Eye (tissue), 1 donor: ENCODE data around the gene EPHA1.

Experiments
- DNase-seq: peaks from one replicate; pipeline ENCODE4 v3.0.0-alpha.2; 2015

Gene EPHA1

GRCh38 chr7:143369678-143370651 lies 38.7 kb downstream of the EPHA1 start:
- DNase-seq = no peak

DNA sequence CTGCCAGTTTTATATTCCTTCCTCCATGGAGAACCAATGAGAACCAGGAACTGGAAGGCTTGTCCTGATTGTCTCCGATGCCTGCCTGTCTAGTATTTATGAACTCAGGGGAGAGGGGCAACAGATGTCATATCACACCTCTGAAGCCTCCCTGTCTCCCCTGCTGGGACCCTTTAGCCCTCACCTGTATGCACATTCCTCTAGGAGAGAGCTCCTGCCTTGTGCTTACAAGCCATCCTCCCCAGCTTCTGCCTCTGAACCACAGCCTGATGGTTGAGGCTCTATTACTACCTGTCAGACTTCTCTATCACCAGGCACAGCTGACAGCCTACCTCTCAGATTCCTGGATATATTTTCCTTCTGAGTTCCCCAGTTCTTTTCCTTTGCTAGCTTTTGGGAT lies 40.3 kb downstream of the EPHA1 start:
- no peak for DNase-seq

DNA sequence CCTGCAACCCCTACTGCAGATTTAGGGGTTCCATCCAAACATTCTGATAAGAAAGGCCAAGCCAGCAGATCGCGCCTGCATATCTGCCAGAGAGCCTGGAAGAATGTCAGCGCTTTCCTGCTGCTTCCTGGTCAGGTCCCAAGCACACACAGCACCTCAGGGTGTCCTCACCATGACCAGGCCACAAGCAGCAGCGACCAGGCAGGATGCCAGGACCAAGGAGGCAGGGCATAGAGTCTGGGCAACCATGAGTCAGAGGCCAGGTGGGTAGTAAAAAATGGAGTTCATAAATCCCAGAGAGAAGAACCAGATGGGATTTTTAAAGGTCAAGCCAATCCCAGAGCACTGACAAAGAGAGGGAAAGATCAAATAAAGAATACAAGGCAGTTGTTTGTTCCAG lies 40.7 kb downstream of the EPHA1 start:
- DNase-seq = no peak

GRCh38 chr7:143363016-143363937 lies 45.4 kb downstream of the EPHA1 start:
- peak; percentile 51 for DNase-seq

DNA sequence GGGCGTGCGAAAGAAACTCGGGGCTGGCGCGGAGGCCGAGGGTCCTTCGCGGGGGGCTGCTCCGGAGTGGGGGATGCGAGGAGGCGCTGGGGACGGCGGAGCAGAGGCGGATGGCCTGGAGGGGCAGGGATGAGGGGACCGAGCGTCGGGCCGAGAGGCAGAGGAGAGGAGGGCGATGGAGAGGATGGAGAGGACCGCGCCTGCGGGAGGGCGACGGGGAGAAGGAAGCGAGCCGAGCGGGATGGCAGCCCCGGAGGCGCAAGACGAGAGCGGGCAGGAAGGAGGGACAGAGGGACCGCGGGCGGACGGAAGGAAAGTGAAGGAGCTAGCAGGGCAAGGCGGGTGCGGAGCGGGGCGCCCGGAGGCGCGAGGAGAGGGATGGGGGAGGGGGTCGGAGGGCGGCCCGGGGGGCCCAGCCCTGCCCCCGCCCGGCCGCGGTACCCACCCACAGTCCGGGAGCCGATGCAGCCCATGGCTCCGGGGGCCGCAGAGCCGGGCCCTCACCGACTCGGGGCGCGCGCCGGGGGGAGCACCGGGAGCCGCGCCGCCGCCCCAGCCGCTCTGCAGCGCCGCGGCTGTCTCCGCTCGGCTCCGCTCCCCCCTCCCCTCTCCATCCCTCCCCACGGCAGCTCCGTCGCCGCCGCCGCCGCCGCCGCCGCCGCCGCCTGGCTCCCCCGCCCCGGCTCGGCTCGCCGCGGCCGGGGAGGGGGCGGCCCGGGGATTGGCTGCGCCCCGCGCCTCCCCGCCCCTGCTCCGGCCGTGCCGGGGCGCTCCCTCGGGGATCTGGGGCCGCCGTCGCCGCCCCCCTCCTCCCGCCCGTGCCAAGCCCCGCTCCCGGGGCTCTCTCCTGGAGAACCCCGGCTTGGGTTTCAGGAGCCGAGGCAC lies 46.3 kb downstream of the EPHA1 start, which contains the start of gene FAM131B:
Gene FAM131B, minus strand, starts transcription at position 583 of the 885 bp plus-strand sequence. Its CDS starts 110 bp downstream, at position 473.
- DNase-seq = peak; percentile 72

GRCh38 chr7:143361552-143362130 lies 47.0 kb downstream of the EPHA1 start:
- peak; percentile 63 for DNase-seq

DNA sequence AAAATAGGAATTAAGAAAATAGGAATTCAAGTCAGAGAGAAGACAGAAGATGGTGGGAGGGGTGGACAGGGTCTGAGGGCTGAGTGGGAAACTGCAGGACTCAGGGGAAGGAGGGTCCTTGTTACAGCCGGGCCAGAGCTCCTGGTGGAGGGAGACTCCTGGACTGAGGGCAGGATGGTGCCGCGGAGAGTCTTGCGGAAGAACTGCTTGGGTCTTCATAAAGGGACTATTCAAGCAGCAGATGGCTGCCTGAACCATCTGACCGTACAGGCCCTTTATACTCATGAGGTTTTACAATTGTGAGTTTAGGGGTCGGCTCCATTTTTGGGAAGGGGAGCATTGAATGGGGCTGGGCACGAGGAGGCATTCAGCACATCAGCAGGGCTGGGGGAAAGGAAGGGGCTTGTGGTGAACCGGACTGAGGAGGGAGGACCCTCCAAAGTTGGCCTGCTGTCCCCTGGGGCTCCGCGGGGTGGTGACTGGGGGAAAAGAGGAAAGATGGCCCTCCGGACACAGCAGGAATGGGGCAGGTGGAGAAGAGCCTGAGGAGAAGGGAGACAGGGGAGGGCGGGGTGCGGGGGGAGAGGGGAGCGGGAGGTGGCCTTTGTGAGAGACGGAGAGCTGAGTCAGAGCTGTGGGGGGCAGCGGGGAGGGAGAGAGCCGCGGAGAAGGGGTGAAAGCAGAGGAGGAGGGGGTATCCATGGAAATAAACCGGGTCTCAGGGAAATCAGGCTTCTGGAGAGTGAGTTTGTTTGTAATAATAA lies 47.7 kb downstream of the EPHA1 start:
- peak; percentile 49 for DNase-seq

GRCh38 chr7:143359771-143360353 lies 48.8 kb downstream of the EPHA1 start:
- DNase-seq = no peak

DNA sequence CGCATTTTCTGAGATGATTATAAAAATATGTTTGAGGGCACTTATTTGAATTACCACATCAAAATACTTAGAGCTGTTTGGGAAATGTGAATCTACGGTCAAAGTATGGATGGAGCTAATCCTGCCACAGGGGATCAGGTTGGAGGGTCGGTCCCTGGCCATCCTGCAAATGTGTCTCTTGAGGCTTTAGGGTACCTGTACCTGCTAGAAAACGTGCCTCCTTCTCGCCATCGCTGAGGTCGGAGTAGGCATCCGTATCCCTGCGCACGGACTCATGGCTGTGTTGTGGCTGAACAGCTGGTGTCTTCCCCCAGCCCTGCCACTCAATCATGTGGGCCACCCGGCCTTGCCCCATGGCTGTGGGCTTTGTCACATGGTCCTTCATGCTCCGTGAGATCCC lies 50.0 kb downstream of the EPHA1 start:
- no peak for DNase-seq

- no peak for DNase-seq
These were observed 52.1 kb downstream of the EPHA1 start for GRCh38 chr7:143356414-143357050.

- DNase-seq = no peak
These were observed 52.9 kb downstream of the EPHA1 start for GRCh38 chr7:143355450-143356385.

GRCh38 chr7:143354965-143355364 lies 53.7 kb downstream of the EPHA1 start:
- no peak for DNase-seq

- DNase-seq = no peak
These were observed 54.3 kb downstream of the EPHA1 start for GRCh38 chr7:143354376-143354775.

DNA sequence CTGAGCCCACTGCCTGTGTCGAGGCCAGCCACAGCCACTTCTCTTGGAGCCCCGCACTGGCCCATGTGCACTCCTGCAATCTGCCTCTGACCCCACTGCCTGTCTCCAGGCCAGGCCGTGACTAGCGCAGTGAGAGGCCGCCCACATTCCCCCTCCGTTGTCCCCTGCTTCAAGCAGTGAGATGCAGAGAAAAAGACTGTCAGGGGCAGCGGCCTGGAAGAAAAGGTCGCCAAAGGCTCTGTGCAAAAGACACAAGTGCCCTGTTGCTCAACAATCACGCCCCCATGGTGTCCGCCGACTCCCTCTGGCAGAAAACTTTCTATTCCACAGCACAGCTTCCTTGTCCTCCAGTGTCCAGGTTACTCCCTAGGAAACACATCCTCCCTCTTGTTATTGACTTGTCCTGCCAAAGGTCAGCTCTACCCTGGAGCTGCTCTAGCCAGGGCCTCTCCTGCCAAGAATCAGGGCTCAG lies 56.1 kb downstream of the EPHA1 start:
- DNase-seq = peak; percentile 60

DNA sequence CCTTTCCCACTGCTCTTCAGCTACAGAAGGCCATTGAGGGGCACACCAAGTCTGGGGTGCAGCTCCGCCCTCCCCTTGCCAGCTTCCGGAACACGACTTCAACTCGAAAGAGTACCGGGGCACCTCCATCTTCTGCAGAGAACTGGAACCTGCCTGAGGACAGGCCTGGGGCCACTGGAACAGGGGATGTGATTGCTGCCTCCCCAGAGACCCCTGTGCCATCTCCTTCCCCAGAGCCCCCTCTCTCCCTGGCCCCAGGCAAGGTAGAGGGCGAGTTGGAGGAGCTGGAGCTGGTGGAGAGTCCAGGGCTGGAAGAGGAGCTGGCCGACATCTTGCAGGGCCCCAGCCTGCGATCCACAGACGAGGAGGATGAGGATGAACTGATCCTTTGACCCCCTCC lies 57.1 kb downstream of the EPHA1 start:
- DNase-seq = no peak

- no peak for DNase-seq
These were observed 57.6 kb downstream of the EPHA1 start for GRCh38 chr7:143351060-143351459.

DNA sequence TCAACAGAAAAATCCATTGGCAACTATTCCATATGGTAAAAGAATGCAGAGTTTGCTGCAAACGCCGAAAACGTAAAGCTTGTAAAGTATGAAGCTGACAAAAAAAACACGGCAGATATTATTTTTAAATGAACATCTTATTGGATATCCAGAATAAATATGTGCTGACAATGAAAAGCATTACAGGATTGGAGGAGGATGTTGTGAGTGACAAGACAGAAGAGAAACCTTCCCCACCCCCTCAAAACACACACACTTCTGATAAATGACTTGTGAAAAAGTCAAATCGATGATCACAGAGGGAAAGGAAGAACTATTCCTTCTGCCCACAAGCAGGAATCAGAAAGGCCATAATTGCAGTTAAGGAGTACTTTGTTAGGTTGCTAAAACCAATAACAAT lies 60.7 kb downstream of the EPHA1 start:
- DNase-seq = no peak

DNA sequence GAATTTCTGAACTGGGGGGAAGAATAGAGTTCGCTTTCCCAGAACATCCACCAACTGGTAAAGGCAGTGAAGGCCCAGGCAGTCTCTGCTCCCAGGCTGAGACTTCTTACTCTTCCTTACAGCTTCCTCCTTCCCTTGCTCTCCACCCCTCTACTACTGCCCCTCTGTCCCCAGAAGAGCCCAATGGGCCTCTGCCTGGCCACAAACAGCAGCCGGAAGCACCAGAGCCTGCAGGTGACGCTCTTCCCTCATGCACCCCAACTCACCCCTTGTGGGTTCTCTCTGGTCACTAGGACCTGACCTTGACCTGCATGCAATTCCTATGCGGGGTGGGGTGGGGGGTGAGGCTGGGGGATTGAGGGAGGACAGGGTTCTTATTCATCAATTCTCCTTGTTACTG lies 62.6 kb downstream of the EPHA1 start:
- DNase-seq = no peak

DNA sequence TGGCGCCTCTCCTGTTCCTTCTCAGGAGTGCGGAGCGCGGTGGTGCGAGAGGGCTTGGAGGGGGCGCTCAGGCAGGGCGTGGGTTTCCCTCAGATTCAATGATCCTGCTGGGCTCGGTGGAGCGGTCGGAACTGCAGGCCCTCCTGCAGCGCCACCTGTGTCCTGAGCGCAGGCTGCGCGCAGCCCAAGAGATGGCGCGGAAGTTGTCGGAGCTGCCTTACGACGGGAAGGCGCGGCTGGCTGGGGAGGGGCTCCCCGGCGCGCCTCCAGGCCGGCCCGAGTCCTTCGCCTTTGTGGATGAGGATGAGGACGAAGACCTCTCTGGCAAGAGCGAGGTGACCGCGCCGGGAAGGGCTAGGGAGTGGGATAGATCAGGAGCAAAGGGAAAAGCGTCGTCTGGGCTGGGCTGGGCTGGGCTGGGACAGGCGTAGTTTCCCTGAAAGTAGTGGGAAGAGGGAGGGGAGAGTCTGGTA lies 63.2 kb downstream of the EPHA1 start:
- peak; percentile 63 for DNase-seq
